NB4 (cell line): ENCODE results near the gene ITGB4.

ENCODE experiments used
- DNase-seq: peaks from one replicate; pipeline ENCODE4 v3.0.0; 2010; ENCODE audit warnings: low read depth
- H3K4me3 ChIP-seq: one replicate; pipeline ENCODE4 v1.5.1; 2011; ENCODE audit warnings: mild to moderate bottlenecking, low read depth, low read length, moderate library complexity
- CTCF ChIP-seq: IDR thresholded peaks from one replicate; pipeline ENCODE4 v1.5.1; 2012; ENCODE audit warnings: low read depth, low read length
- MYC ChIP-seq: IDR thresholded peaks from 2 replicates; pipeline ENCODE4 v1.6.1; 2011; ENCODE audit warnings: low read depth, low read length
- POLR2A ChIP-seq: IDR thresholded peaks from 2 replicates; pipeline ENCODE4 v1.6.1; 2011; ENCODE audit warnings: mild to moderate bottlenecking; ENCODE audit not compliant: insufficient read length; ENCODE audit errors: extremely low read depth
- TF ChIP-seq, protein P1 (sequence below): IDR thresholded peaks from 2 replicates; pipeline ENCODE4 v1.6.1; 2011; ENCODE audit warnings: low read depth, low read length

Gene ITGB4

GRCh38 chr17:75703191-75703590 is 18.1 kb upstream of the ITGB4 start:
- TF ChIP-seq MYC = no peak
- TF ChIP-seq CTCF = no peak
- TF ChIP-seq POLR2A = no peak
- TF ChIP-seq, protein P1, sequence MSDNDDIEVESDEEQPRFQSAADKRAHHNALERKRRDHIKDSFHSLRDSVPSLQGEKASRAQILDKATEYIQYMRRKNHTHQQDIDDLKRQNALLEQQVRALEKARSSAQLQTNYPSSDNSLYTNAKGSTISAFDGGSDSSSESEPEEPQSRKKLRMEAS = no peak
- no peak overlapping the region for H3K4me3 ChIP-seq
- no peak for DNase-seq

- TF ChIP-seq, protein P1 = no peak
- no peak for TF ChIP-seq MYC
- no peak for TF ChIP-seq POLR2A
- no peak for TF ChIP-seq CTCF
- no peak for DNase-seq
- no peak overlapping the region for H3K4me3 ChIP-seq
These were observed 17.7 kb upstream of the ITGB4 start for GRCh38 chr17:75703591-75703990.

- TF ChIP-seq, protein P1 = no peak
- TF ChIP-seq POLR2A = no peak
- TF ChIP-seq CTCF = no peak
- no peak for TF ChIP-seq MYC
- DNase-seq = no peak
- no peak overlapping the region for H3K4me3 ChIP-seq
These were observed 16.0 kb upstream of the ITGB4 start for GRCh38 chr17:75704963-75705875.

DNA sequence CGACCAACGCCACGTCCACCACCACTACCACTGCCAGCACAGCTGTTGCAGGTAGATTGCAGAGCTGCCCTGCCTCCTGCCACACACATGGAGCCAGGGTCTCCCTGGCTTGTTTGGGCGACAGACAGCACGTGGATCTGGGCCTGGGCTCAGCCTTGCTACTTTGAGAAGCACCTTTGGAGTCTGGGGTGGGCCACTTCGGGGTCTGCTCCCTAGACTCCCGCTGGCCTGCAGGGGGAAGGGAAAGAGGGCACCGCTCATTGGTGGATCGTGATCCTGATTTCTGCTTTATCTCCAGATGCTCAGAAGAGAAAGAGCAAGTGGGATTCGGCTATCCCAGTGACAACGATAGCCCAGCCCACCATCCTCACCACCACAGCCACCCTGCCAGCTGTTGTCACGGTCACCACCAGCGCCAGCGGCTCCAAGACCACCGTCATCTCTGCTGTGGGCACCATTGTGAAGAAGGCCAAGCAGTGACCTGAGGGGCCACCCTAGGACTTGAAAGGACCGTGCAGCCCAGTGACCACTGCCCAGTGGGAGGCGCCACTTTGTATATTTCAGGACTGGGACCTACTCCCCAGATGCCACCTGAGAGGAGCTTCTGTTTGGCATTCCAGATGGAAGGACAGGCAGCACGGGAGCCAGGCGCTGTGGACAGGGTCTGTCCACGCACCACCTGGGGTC is 15.1 kb upstream of the ITGB4 start:
- H3K4me3 ChIP-seq = no peak overlapping the region
- no peak for DNase-seq
- TF ChIP-seq MYC (no peak), CTCF (no peak), POLR2A (no peak)
- TF ChIP-seq, protein P1 = no peak

GRCh38 chr17:75707079-75707571 is 14.1 kb upstream of the ITGB4 start:
- TF ChIP-seq, protein P1 = no peak
- no peak for TF ChIP-seq MYC
- TF ChIP-seq CTCF = no peak
- no peak for TF ChIP-seq POLR2A
- DNase-seq = no peak
- H3K4me3 ChIP-seq = no peak overlapping the region
